Loucy (cell line): Measurements from ENCODE around the gene EGR2.

Experiments used
- EZH2phosphoT487 ChIP-seq: fragments of 200-600 bp; IDR thresholded peaks from 2 replicates; pipeline ENCODE4 v1.6.1; 2018; ENCODE audit warnings: antibody characterized with exemption, mild to moderate bottlenecking, moderate library complexity, borderline replicate concordance
- TF ChIP-seq, protein P1 (sequence below): fragments of 200-600 bp; sonication (generic); conservative IDR thresholded peaks from 2 replicates; pipeline ENCODE4 v1.5.1; 2014; ENCODE audit warnings: mild to moderate bottlenecking, antibody characterized with exemption, low read length

DNA sequence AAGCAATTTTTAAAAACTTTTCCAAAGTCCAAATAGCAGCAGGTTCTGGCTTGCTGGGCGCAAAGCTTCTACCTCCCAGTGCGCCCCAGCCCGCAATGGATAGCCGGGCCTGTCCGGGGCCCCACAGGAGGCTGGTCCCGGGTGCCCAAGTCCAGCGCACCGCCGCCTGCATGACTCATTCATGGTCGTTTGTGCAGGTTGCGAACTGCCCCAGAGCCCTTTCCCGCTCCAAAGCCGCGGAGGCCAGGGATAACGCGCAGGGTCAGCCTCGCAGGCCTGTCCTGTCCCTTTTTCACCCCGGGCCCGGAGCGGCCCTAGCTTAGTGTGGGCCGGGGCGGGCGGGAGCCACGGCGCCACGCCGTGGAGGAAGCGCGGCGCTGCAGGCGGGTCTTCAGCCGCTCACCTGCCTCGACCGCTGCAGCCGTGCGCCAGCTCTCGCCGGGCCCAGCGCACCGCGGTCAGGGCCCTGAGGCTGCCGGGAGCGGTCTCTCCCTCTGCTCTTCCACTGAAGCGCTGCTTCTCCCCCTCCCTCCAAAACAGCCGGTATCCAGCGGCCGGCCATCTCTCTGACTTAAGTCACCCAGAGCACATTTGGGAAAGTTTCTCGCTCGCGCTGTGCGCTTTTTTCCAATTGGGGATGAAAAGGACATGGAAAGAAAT lies 1.7 kb upstream of the EGR2 start:
- TF ChIP-seq, protein P1, sequence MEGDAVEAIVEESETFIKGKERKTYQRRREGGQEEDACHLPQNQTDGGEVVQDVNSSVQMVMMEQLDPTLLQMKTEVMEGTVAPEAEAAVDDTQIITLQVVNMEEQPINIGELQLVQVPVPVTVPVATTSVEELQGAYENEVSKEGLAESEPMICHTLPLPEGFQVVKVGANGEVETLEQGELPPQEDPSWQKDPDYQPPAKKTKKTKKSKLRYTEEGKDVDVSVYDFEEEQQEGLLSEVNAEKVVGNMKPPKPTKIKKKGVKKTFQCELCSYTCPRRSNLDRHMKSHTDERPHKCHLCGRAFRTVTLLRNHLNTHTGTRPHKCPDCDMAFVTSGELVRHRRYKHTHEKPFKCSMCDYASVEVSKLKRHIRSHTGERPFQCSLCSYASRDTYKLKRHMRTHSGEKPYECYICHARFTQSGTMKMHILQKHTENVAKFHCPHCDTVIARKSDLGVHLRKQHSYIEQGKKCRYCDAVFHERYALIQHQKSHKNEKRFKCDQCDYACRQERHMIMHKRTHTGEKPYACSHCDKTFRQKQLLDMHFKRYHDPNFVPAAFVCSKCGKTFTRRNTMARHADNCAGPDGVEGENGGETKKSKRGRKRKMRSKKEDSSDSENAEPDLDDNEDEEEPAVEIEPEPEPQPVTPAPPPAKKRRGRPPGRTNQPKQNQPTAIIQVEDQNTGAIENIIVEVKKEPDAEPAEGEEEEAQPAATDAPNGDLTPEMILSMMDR = peak; percentile 72
- TF ChIP-seq EZH2phosphoT487 = no peak
